Central memory CD4-positive, alpha-beta T cell (primary cell): ENCODE measurements around the gene ARID1B.
"Not testable (repeated sequence)": the region's sequence is repeated elsewhere in the genome, so short reads cannot be mapped to it uniquely, and the experiment has no call there.

Experiments used
- DNase-seq: peaks from one replicate; pipeline ENCODE4 v3.0.0; 2022

Gene ARID1B

DNA sequence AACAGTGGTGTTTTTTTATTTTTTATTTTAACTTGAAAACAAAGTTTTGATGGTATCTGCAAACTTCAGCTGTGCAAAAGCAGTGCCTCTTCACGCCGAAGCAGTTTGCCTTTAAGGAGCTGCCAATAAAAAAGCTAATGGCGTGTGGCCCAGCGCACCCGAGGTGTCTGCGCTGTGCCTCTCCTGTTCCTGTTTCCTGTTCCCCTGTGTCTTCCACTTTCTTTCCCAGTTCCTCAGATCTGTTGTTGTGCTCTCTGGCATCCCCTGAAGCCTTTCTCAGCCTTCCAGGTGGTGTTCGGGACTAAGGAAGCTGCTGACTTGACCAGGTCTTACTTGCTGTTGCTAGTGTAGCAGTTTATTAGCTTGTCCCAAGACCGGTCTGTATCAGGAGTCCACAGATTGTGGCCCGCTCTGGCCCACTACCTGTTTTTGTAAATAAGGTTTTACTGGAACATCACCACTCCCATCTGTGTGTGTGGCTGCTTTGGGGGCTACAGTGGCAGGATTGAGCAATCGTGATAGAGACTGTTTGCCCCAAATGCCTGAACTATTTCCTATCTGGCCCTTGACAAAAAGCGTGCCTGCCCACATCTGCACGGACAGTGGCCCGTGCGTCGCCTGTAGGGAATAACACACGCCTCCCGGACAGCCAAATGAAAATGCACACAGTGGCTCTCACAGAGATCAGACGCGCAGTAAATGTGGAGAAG lies 367.8 kb downstream of the ARID1B start:
- DNase-seq: no peak

DNA sequence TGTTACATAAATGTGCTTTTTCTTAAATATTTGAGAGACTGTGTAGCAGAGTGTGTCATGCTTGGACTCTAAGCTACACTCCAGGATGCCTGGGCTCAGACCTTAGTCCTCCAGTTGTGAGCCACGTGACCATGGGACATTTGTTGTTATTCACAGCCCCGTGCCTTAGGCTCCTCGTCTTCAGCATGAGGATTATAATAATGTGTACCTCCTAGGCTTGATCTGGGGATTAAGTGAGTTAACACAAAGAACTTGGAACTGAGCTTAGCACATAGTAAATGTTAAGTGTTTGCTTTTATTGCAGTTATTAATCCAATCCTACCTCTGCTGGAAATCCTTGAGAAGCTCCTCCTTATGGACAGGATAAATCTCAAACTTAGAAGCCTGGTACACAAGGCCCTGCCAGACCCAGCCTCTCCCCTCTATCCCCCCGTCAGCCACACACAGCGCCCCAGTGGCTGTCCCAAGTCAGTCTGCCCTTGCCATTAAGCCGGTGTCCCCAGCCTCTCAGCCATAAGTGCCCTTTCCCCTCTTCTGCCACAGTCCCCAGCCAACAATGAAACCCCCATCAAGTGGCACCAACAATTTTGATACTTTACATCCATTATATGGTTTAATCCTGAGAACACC lies 368.6 kb downstream of the ARID1B start:
- DNase-seq: no peak

DNA sequence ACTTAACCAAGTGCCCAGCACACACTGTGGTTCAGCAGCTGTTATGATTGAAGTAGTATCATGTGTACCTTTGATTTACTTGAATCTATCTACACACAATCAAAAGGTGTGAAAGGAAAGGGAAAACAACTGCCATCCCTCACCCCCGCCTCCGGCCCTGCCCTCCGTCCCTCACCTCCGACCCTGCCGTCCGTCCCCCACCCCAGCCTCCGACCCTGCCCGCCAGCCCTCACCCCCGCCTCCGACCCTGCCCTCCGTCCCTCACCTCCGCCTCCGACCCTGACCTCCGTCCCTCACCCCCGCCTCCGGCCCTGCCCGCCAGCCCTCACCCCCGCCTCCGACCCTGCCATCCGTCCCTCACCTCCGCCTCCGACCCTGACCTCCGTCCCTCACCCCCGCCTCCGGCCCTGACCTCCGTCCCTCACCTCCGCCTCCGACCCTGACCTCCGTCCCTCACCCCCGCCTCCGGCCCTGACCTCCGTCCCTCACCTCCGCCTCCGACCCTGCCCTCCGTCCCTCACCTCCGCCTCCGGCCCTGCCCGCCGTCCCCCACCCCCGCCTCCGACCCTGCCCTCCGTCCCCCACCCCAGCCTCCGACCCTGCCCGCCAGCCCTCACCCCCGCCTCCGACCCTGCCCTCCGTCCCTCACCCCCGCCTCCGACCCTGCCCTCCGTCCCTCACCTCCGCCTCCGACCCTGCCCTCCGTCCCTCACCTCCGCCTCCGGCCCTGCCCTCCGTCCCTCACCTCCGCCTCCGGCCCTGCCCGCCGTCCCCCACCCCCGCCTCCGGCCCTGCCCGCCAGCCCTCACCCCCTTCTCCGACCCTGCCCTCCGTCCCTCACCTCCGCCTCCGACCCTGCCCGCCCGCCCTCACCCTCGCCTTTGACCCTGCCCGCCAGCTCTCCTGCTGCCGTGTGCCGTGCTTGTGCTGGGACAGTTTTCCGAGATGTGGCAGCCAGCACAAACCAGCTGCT lies 370.2 kb downstream of the ARID1B start:
- DNase-seq: not testable (repeated sequence)

GRCh38 chr6:157148391-157149323 lies 371.5 kb downstream of the ARID1B start:
- DNase-seq: no peak

DNA sequence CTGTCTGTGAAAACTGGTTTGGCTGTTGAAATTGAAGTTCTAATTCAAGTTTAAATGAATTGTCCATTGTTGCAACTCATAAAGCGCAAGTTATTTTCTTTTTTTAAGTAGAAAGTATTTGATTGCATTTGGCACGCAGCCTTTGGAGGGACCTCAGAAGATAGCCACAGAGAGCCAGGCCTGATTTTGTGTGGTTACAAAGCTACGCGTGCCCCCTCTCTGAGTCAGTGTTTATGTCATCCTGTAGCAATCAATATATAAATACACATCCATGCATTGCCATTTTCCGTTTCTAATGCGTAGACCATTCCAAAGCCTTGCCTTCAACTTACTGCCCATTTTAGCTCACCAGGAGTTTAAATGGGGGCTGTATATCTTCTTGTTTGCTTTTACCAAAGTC lies 372.9 kb downstream of the ARID1B start:
- DNase-seq: no peak

DNA sequence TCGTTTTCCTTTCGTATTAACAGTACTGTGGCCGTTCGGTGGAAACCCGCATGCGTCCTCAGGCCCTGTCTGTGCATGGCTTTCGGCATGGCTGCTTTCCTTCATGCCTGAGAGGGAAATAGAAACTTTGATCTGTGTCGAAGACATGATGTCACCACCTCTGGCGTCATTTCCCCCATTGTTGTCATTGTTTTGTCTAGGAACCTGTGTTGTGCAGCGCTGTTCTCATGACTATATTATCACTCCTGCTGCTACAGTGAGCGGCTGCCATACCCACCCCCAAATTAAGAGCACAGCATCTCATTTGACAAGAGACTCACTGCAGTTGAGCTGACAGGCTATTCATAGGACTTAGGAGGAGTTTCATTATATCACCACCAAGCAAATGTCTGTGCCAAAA lies 373.9 kb downstream of the ARID1B start:
- no peak for DNase-seq

DNA sequence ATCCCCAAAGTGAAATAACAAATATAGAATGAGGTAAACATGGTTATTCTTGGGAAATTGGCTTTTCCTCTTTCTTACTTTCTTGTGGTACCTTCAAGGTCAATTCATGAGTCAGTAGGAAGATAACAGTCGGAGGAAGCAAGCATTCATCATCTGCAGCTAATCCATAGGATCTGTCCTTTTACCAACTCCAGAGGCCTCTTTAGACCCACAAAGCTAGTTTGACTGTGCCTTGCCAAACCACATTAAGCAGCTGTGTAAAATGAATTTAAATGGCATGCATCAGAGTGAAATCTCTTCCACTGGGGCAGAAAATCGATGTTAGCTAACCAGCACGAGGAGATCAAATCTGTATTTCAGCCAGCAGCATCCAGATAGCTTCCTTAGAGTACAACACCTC lies 374.8 kb downstream of the ARID1B start:
- no peak for DNase-seq

- DNase-seq: no peak
Measured at GRCh38 chr6:157152556-157152955, 375.4 kb downstream of the ARID1B start.

DNA sequence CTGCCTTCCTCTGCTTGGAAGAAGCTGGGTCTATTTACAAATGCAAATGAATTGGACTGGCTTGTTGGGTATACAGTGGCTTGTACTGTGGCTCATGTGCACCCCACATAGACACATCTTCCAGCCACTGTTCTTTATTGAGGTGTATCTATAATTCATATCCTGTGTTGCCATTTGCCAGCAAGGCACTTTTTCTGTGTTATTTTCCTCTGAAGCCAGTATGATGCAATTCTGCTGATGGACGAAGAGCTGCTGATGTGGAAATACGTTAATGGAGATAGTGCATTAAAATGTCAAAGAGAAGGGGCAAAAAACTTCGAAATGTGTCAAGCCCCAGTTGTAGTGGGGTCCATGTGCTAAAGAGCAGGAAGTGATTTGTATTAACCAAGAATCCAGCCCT lies 378.6 kb downstream of the ARID1B start:
- DNase-seq: no peak

DNA sequence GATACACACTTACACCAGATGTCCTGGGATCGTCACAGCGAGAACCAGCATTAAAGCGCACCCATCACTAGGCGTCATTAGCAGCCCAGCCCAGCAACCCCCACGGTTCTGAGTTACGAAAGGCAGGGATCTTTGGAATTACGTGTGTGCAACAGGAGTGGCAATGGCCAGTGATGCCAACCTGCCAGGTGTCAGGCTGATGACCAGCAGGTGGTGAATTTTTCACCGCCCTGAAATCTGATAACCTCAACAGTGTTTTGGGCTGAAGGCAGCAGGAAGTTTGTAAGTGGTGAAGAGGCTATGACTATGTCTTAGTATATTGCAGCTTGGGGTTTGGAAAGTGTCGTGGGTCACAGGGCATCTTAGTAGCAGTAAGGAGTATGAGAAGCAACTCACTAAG lies 380.1 kb downstream of the ARID1B start:
- no peak for DNase-seq

DNA sequence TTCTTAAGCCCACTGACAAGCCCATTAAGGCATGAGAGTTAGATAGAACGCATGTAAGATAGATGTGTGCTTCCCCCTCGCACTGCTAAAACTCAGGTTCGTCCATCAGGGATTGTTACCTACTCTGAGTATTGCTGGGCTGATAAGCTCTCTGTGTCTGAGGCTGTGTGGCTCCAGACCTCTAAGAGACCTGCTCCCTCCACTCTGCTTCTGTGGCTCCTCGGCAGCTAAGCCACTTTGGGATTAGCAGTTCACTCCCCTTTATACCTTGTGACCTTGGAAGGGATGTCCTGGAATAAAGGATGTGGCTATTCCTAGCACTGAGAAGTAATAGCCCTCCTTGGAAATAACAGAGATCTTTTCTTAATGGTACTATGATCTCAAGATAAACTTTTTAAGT lies 381.3 kb downstream of the ARID1B start:
- DNase-seq: no peak

- no peak for DNase-seq
Measured at GRCh38 chr6:157158897-157159296, 381.7 kb downstream of the ARID1B start.

GRCh38 chr6:157159348-157159747 lies 382.2 kb downstream of the ARID1B start:
- DNase-seq: no peak

DNA sequence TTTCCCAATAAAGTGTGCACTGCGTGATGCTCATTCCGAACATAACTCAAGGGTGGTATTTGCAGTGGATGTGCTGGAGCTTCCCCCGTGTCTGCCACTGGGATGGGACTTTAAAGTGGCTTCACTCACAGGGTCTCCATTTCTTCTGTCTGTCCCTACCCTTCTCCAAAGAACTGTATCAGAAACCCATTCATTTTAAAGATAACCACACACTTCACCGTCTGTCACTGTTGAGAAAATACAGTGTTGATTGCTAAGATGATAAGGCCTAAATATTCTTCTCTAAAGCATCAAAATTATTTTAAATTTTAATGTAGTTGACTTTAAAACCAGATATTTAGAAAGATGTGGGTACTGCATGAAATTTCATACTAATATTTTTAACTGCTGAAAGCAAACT lies 384.7 kb downstream of the ARID1B start:
- DNase-seq: no peak

DNA sequence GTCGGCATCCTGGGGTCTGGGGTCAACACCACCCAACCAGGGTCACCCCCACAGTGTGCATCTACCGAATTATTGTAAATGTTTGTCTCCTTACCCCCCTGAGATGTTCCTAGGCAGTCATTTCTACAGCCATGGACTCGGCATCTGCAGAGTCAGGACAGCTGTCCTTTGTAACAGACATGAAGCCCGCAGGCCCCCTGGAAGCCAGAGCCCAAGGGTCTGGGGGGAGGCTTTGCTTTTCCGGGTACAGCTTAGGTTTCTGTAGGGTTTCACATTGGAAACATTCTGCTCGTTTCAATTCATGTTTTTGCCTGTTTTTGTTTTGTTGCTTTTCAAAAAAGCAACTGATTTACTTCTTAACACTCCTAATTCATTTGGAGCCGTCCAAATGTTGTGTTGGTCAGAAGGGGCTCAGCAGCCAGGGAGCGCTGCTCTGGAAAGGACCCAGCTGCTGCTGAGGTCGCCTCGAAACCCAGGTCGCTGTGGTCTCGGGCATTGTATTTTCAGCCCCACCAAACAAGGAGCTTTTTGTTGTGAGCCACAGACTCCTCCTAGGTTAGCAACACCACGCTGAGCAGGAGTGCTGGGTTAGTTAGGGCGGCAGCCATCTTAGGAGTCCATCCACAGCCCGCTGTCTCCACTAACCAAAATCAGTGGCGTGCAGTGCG lies 385.7 kb downstream of the ARID1B start:
- no peak for DNase-seq

- DNase-seq: no peak
Measured at GRCh38 chr6:157163434-157164159, 386.4 kb downstream of the ARID1B start.

GRCh38 chr6:157164972-157165371 lies 387.8 kb downstream of the ARID1B start:
- no peak for DNase-seq

DNA sequence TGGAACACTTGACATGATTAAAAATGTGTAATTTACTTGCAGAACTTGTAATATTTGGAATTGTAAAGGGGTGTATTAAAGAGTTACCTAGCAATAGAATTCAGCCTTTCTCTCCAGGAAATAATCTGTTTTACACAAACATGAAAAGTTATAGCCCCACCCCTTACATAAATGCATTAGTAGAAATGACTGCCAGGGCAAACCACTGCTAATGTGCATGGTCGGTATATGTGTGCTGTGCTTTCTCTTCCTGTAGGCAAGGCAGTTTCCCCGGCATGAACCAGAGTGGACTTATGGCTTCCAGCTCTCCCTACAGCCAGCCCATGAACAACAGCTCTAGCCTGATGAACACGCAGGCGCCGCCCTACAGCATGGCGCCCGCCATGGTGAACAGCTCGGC lies 389.6 kb downstream of the ARID1B start:
- DNase-seq: no peak

DNA sequence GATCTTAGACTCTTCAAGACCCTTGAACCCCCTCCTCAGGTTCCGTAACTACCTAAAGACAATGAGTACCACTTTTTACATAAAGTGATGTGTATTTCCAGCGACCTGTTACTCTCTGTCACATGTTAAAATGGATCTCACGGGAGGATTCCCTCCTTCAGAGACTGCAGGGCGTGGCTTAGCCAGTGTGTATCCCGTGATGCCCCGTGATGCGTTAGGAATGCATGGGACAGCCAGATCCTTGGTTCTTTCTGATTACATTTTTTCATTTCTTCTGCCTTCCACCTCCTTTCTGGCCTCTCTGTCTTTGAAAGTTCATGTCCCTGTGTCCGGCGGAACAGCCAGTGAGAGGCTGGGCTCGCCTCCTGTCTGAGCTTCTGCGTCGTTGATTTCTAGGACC lies 390.7 kb downstream of the ARID1B start:
- DNase-seq: no peak

DNA sequence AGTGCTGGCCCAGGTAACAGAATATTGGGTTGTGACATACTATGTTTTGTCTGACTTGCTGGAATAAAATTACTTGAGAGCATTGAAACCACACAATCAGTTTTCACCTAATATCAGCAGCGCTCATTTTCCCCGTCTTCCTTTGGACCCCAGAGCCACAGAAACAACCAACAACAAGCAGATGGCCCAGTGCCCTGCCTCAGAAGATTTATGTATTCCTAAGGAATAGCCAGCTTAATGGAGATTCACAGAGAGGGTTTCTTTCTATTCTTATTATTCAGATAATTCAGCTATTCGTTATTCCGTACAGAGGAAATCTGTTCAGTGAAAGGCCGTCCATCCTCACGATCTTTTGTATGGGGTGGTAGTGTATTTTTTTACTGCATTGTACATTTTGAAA lies 391.3 kb downstream of the ARID1B start:
- no peak for DNase-seq

DNA sequence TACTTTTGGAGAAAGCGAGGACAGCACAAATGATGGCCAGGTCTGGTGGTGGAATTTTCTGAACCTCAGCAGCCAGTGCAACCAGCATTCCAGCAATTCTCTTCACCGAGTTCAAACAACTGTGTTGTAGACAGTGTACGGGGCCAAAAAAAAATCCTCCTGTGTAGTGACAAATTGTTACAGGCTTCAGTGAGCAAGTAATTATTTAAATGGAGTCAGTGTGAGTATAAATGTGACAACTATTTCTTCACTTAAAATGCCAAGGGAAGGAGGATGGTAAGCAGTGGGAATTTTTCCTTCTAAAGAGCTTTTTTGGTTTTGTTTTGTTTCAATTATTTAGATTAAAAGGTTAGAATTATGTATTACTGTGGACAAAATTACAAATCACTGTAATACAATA lies 392.0 kb downstream of the ARID1B start:
- DNase-seq: no peak
